ENCODE measurements around the gene EPS15. TPM values are rescaled to one million over a fixed set of nuclear protein-coding genes. Genes with fewer than 3 reads are reported as not detected.
"Not testable (repeated sequence)": the region's sequence is repeated elsewhere in the genome, so short reads cannot be mapped to it uniquely, and the experiment has no call there.

The EPS15 gene
- total and polyA plus RNA-seq, 9 donors, result 20.9 to 84.0 (median 68.4) TPM

DNA sequence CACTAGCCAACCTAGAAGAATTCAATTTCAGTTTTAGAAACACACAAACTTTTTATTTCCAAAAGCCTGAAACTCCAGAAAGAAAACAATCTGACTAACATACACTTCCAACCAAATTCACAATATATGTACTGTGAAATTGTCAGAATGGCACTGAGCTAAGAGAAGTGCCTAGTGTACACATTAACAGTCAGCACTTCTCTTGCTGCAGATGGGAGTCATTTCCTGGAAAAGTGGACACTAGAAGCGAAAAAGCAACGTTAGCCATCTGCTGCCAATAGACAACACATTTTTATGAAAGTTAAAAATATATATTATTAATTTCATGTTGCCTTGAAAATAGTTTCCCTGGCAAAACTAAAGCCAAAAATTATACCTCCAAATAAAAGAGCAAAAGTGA is 66.1 kb downstream of the EPS15 start:
- Histone ChIP-seq H3K36me3 (no peaks in the 10 kb centered on the region), H3K9me3 (no peaks in the 10 kb centered on the region), H3K27ac (no peak overlapping the region), H3K27me3 (no peaks in the 10 kb centered on the region), H3K4me3 (no peak overlapping the region), H3K4me1 (ENCODE audit: insufficient read depth) (peaks cover 3% of the 10 kb centered on the region)
- no peak for DNase-seq
- TF ChIP-seq, protein P1, sequence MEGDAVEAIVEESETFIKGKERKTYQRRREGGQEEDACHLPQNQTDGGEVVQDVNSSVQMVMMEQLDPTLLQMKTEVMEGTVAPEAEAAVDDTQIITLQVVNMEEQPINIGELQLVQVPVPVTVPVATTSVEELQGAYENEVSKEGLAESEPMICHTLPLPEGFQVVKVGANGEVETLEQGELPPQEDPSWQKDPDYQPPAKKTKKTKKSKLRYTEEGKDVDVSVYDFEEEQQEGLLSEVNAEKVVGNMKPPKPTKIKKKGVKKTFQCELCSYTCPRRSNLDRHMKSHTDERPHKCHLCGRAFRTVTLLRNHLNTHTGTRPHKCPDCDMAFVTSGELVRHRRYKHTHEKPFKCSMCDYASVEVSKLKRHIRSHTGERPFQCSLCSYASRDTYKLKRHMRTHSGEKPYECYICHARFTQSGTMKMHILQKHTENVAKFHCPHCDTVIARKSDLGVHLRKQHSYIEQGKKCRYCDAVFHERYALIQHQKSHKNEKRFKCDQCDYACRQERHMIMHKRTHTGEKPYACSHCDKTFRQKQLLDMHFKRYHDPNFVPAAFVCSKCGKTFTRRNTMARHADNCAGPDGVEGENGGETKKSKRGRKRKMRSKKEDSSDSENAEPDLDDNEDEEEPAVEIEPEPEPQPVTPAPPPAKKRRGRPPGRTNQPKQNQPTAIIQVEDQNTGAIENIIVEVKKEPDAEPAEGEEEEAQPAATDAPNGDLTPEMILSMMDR (IDR thresholded peaks at IDR 0.05), result no peak
- TF ChIP-seq POLR2A (IDR thresholded peaks at IDR 0.05) (no peak), EP300 (IDR thresholded peaks at IDR 0.05) (no peak)
- WGBS, 3 donors, result 21 to 29% (median 24%) methylated on average over 2 of the region's 2 CpGs
- intact Hi-C loops (cut with DNase I), result no loop called here

DNA sequence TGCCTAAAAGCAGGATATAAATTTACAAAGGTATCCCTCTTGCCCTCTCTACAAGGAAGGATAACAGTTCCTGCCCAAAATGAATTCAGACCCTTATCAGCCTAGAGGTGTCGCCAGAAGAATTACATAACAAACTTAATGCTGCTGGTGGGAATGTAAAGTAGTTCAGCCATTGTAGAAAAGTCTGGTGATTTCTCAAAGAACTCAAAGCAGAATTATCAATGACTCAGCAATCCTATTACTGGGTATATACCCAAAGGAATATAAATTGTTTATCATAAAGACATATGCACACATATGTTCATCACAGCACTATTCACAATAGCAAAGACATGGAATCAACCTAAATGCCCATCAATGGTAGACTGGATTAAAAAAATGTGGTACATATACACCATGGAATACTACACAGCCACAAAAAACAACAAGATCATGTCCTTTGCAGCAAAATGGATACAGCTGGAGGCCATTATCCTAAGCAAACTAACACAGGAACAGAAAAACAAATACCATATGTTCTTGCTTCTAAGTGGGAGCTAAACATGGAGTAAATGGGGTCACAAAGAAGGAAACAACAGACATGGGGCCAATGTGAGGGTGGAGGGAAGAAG is 70.1 kb downstream of the EPS15 start:
- H3K36me3 ChIP-seq; H3K27ac ChIP-seq; H3K4me1 ChIP-seq (ENCODE audit: insufficient read depth); intact Hi-C loops (cut with DNase I); H3K4me3 ChIP-seq; H3K27me3 ChIP-seq; DNase-seq; H3K9me3 ChIP-seq: not testable (repeated sequence)
- 91 to 93% (median 92%) methylated on average over 1 of the region's 1 CpG for WGBS, 3 donors

DNA sequence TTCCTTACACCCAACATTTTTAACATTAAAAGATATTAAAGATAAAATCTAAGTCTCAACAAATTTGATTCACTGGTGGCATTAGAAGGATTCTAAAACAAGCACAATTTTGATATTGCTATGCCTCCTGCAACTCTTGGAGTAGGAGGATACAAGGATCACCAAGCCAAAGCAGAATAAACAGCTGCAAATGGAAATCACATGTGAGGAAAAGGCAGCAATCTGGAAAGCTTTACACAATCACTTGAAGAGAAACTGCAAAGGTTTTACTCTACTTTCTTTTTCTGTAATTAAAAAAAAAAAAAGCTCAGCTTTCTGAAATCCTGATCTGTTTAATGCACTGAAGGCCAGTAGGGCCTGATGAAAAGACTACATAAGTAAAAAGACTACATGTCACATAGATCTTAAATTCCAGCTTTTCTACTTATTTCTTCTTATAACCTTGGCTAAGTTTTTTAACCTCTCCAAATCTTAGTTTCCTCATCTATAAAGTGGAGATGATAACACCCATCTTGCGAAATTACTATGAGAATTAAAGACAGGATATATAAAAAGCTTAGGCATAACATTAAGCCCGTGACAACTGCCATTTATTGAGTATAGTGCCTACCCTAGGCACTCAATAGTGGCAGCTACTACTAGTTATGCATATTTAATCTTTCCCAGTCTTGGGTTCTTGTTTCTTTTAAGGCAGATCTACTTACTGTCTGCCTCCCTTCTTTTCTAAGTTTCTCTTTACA is 73.5 kb downstream of the EPS15 start:
- no peaks in the 10 kb centered on the region for H3K9me3 ChIP-seq
- no peak overlapping the region for H3K4me3 ChIP-seq
- 69 to 82% (median 72%) methylated on average over 2 of the region's 2 CpGs for WGBS, 3 donors
- no peaks in the 10 kb centered on the region for H3K27me3 ChIP-seq
- no peak for DNase-seq
- intact Hi-C loops (cut with DNase I), result no loop called here
- H3K4me1 ChIP-seq (ENCODE audit: insufficient read depth), result no peaks in the 10 kb centered on the region
- H3K27ac ChIP-seq, result no peak overlapping the region
- TF ChIP-seq, protein P1 (IDR thresholded peaks at IDR 0.05), result no peak
- no peak for TF ChIP-seq POLR2A (IDR thresholded peaks at IDR 0.05)
- no peak for TF ChIP-seq EP300 (IDR thresholded peaks at IDR 0.05)
- H3K36me3 ChIP-seq, result no peaks in the 10 kb centered on the region

DNA sequence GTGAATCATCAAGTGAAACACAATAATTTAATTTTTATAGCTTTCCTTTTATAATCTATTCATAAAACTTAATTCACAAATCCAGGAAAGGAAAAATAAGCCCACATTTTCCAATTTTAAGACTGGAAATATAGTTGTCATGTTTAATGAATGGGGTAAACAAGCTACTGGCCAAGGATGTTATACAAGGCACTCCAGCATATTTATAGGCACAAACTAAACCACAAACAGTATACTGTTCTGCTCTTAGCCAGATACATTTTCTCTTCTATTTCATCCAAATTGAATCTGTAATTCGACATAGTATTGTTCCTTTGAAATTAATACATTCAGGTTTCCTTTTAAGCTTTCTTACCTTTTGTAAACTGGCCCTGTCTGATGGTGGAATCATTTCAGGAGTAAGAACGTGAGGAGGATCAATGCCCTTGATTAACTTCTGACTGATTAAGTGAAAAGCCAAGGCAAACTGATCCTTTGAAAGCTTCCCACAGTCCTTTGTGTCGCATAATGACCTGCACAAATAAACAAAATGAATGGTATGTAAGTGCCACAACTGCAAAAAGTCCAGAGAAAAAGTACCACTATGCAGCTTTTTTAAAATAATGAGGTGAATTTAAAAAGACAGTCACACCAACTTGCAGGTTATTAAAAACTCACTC is 74.4 kb downstream of the EPS15 start:
- H3K36me3 ChIP-seq, result no peaks in the 10 kb centered on the region
- H3K27me3 ChIP-seq, result no peaks in the 10 kb centered on the region
- WGBS, 3 donors, result 51 to 55% (median 51%) methylated on average over 3 of the region's 3 CpGs
- DNase-seq, result no peak
- no peak overlapping the region for H3K4me3 ChIP-seq
- no peaks in the 10 kb centered on the region for H3K4me1 ChIP-seq (ENCODE audit: insufficient read depth)
- intact Hi-C loops (cut with DNase I), result no loop called here
- TF ChIP-seq, protein P1 (IDR thresholded peaks at IDR 0.05), result no peak
- TF ChIP-seq POLR2A (IDR thresholded peaks at IDR 0.05), result no peak
- TF ChIP-seq EP300 (IDR thresholded peaks at IDR 0.05), result no peak
- H3K9me3 ChIP-seq, result no peaks in the 10 kb centered on the region
- no peak overlapping the region for H3K27ac ChIP-seq

DNA sequence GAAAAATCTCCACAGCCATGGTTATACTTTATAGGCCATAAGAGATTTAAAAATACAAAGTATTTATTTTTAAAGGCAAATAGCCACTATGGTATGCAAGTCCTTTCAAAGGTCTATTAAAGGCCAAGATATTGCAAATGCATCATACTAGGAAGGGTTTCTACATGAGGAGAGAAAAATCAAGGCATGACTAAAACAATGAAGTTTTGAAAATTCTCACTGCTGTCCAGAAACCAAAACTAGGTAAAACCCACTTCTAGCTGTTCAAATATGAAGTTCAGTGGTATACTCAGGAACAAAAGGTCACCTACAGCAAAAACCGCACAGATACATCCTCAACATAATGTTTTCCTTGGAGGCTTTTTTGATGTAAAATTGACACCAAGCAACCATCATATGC is 75.0 kb downstream of the EPS15 start:
- intact Hi-C loops (cut with DNase I), result no loop called here
- DNase-seq, result no peak
- no peaks in the 10 kb centered on the region for H3K27me3 ChIP-seq
- H3K36me3 ChIP-seq, result no peaks in the 10 kb centered on the region
- H3K4me1 ChIP-seq (ENCODE audit: insufficient read depth), result no peaks in the 10 kb centered on the region
- 74 to 87% (median 79%) methylated on average over 1 of the region's 1 CpG for WGBS, 3 donors
- no peak overlapping the region for H3K27ac ChIP-seq
- no peaks in the 10 kb centered on the region for H3K9me3 ChIP-seq
- TF ChIP-seq POLR2A (IDR thresholded peaks at IDR 0.05), result no peak
- H3K4me3 ChIP-seq, result no peak overlapping the region

Data from ovary (tissue), 9 donors.